Astrocyte of the cerebellum (primary cell): ENCODE measurements around the gene CPA2.

ENCODE experiments used
- DNase-seq: peaks from one replicate; pipeline ENCODE4 v3.0.0-alpha.2; 2011; ENCODE audit warnings: low read depth
- H3K4me3 ChIP-seq: 2 replicates; pipeline ENCODE4 v1.5.1; 2011; ENCODE audit warnings: mild to moderate bottlenecking, low read depth, low read length, moderate library complexity
- CTCF ChIP-seq: IDR thresholded peaks from 2 replicates; pipeline ENCODE4 v1.5.1; 2012; ENCODE audit warnings: low read length, low read depth, moderate library complexity, mild to moderate bottlenecking; ENCODE audit errors: missing control alignments
- in situ Hi-C: cut with HindIII; loops from 2 replicates; pipeline ENCODE4 v1.10.0; 2017; ENCODE audit warnings: low sequenced_read_pairs

The CPA2 gene

GRCh38 chr7:130281260-130281659 lies 14.6 kb downstream of the CPA2 start:
- peak; percentile 78 for DNase-seq
- no peak overlapping the region for H3K4me3 ChIP-seq
- no peak for TF ChIP-seq CTCF
- in situ Hi-C loops: no loop called here

GRCh38 chr7:130286881-130287280 lies 20.2 kb downstream of the CPA2 start:
- TF ChIP-seq CTCF: no peak
- no peak overlapping the region for H3K4me3 ChIP-seq
- in situ Hi-C loops: no loop called here
- peak; percentile 38 for DNase-seq

GRCh38 chr7:130288168-130288567 lies 21.5 kb downstream of the CPA2 start:
- TF ChIP-seq CTCF: no peak
- DNase-seq: no peak
- H3K4me3 ChIP-seq: no peak overlapping the region
- in situ Hi-C loops: no loop called here

- no peak for TF ChIP-seq CTCF
- in situ Hi-C loops: no loop called here
- no peak overlapping the region for H3K4me3 ChIP-seq
- DNase-seq: no peak
Observed at GRCh38 chr7:130288829-130289228, 22.2 kb downstream of the CPA2 start.

- no peak for TF ChIP-seq CTCF
- no peak for DNase-seq
- in situ Hi-C loops: no loop called here
Observed at GRCh38 chr7:130289478-130289877, 22.8 kb downstream of the CPA2 start.

GRCh38 chr7:130290745-130291144 lies 24.1 kb downstream of the CPA2 start:
- in situ Hi-C loops: no loop called here
- no peak for TF ChIP-seq CTCF
- DNase-seq: no peak
- no peak overlapping the region for H3K4me3 ChIP-seq

More at GRCh38 chr7:130289478-130289877, 22.8 kb downstream of the CPA2 start:
- H3K4me3 ChIP-seq: no peak overlapping the region
